ENCODE measurements around the gene ASCL5. TPM values are rescaled to one million over a fixed set of nuclear protein-coding genes. Genes with fewer than 3 reads are reported as not detected.

ASCL5 gene
- total and polyA plus RNA-seq, 9 of the 15 experiments (the other 6 are each of a cell fraction or from before 2014, with no cell fraction given), result 0.09 TPM; not detected in 8

DNA sequence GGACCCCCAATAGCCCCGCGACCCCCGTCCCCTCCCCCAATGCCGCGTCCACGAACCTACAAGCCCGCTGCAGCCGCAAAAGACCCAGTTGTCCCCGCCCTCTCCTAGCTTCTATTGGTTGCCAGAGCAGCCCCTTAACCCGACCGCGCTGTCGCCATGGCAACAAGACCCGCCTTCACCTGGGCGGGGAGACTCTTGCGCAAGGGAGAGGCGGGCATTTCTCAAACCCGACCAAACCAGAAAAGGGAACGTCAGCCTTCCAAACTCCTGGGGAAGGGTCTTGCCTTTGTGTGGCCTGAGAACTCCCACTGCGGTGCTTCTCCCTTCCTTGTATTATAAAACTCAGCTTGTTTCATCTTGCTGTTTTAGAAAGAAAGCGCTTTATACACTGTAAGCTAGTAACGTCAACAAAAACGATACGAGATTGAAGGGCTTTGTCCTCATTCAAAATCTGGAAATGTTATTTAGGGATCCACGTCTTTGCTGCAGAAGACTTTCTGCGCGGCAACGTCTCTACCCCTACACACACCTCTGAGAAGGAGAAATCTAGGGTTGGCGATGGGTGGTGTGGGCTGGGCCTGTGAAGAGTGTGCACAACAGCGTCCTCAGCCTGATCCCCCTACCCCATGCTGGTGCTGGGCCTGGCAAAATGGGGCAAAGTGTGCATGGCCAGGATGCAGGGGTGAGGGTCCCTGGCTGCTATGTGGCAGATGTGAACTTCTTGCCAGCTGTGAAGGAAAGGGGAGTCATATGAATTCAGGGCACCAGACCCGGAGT, 27.6 kb upstream of the ASCL5 start, which contains the start of gene TMEM9 (continued):
- no peak for TF ChIP-seq ZBTB5 (IDR thresholded peaks at IDR 0.05)
- peak; percentile 91 for TF ChIP-seq ZBTB7A (IDR thresholded peaks at IDR 0.05; ENCODE audit: borderline replicate concordance, control insufficient read depth, low read depth, low read length)
- TF ChIP-seq RFX1 (IDR thresholded peaks at IDR 0.05), result peak; percentile 100
- TF ChIP-seq RFX7 (CRISPR knock-in tag; IDR thresholded peaks at IDR 0.05), result no peak
- TF ChIP-seq IRF2 (CRISPR knock-in tag; IDR thresholded peaks at IDR 0.05), result no peak
- TF ChIP-seq NFE2L1 (tag; IDR thresholded peaks at IDR 0.05; ENCODE audit: borderline replicate concordance, low read depth), result no peak
- TF ChIP-seq ZNF780A (CRISPR knock-in tag; IDR thresholded peaks at IDR 0.05), result no peak
- TF ChIP-seq NUFIP1 (IDR thresholded peaks at IDR 0.05; ENCODE audit: partially characterized antibody), result no peak
- no peak for TF ChIP-seq JUNB (CRISPR knock-in tag; conservative IDR thresholded peaks at IDR 0.05)
- no peak for TF ChIP-seq HNRNPUL1 (IDR thresholded peaks at IDR 0.05; ENCODE audit: low read length)
- TF ChIP-seq SP2 (IDR thresholded peaks at IDR 0.05; ENCODE audit: extremely low read depth, low read depth, low read length, poor library complexity, severe bottlenecking), result peak; percentile 88
- no peak for TF ChIP-seq TSC22D4 (tag; IDR thresholded peaks at IDR 0.05)
- TF ChIP-seq SPI1 (IDR thresholded peaks at IDR 0.05; ENCODE audit: borderline replicate concordance, low read depth, low read length), result no peak
- no peak for TF ChIP-seq RAD21 (CRISPR knock-in tag; conservative IDR thresholded peaks at IDR 0.05 in 1 of 2, IDR thresholded peaks at IDR 0.05 in 1 of 2)
- no peak for TF ChIP-seq GATAD2B (IDR thresholded peaks at IDR 0.05; ENCODE audit: borderline replicate concordance)
- TF ChIP-seq NR4A1 (CRISPR knock-in tag; IDR thresholded peaks at IDR 0.05), result peak; percentile 61; the same call in 1 of the 2 replicates
- TF ChIP-seq NR4A1 (tag; IDR thresholded peaks at IDR 0.05), result peak; percentile 96
- TF ChIP-seq THRB (CRISPR knock-in tag; conservative IDR thresholded peaks at IDR 0.05), result 0 out of 2 replicates have a peak, but pooled peaks have one; percentile 10
- no peak for TF ChIP-seq ZNF354B (CRISPR knock-in tag; IDR thresholded peaks at IDR 0.05)
- TF ChIP-seq CREBBP (IDR thresholded peaks at IDR 0.05; ENCODE audit: low read depth, low read length), result no peak
- peak; percentile 14; the same call in 1 of the 2 replicates for TF ChIP-seq OTX1 (CRISPR knock-in tag; IDR thresholded peaks at IDR 0.05)
- no peak for TF ChIP-seq ZNF785 (CRISPR knock-in tag; IDR thresholded peaks at IDR 0.05)
- TF ChIP-seq MECOM (CRISPR knock-in tag; IDR thresholded peaks at IDR 0.05), result no peak; the same call in none of the 2 replicates
- no peak; a peak in 1 of 4 replicates for TF ChIP-seq SIN3A (IDR thresholded peaks at IDR 0.05; ENCODE audit: borderline replicate concordance in 2 of 2, control insufficient read depth in 1 of 2, low read depth in 2 of 2, low read length in 2 of 2)
- no peak for TF ChIP-seq TAF15 (IDR thresholded peaks at IDR 0.05; ENCODE audit: low read depth, low read length)
- no peak for TF ChIP-seq CBFA2T3 (IDR thresholded peaks at IDR 0.05)
- TF ChIP-seq GTF2E2 (tag; IDR thresholded peaks at IDR 0.05), result no peak

All from K562 (cell line).